ENCODE measurements around the gene ADPRH. TPM values are rescaled to one million over a fixed set of nuclear protein-coding genes. Genes with fewer than 3 reads are reported as not detected.

The ADPRH gene
- polyA plus RNA-seq, 1 donor: 3.4 TPM

GRCh38 chr3:119626196-119626595, 46.9 kb downstream of the ADPRH start:
- no peaks in the 10 kb centered on the region for H3K9me3 ChIP-seq (ENCODE audit: control insufficient read depth, low read depth, low read length)
- no peaks in the 10 kb centered on the region for H3K4me1 ChIP-seq (ENCODE audit: control insufficient read depth, insufficient read depth, low read length)
- WGBS (ENCODE audit: insufficient coverage, low lambda C conversion rate): no CpG with 5 or more reads among the region's 1 CpG
- no peaks in the 10 kb centered on the region for H3K27me3 ChIP-seq (ENCODE audit: control insufficient read depth, insufficient read depth, low read length)
- no peak overlapping the region for H3K4me3 ChIP-seq (ENCODE audit: low read length)
- no peaks in the 10 kb centered on the region for H3K36me3 ChIP-seq (ENCODE audit: control insufficient read depth, insufficient read depth, low read length)
- H3K27ac ChIP-seq (ENCODE audit: low read length): no peak overlapping the region
- DNase-seq: no peak

GRCh38 chr3:119627461-119627860, 48.2 kb downstream of the ADPRH start:
- H3K9me3 ChIP-seq (ENCODE audit: control insufficient read depth, low read depth, low read length): no peaks in the 10 kb centered on the region
- no peaks in the 10 kb centered on the region for H3K27me3 ChIP-seq (ENCODE audit: control insufficient read depth, insufficient read depth, low read length)
- no peaks in the 10 kb centered on the region for H3K4me1 ChIP-seq (ENCODE audit: control insufficient read depth, insufficient read depth, low read length)
- DNase-seq: no peak
- H3K36me3 ChIP-seq (ENCODE audit: control insufficient read depth, insufficient read depth, low read length): no peaks in the 10 kb centered on the region
- no CpG with 5 or more reads among the region's 8 CpGs for WGBS (ENCODE audit: insufficient coverage, low lambda C conversion rate)
- no peak overlapping the region for H3K4me3 ChIP-seq (ENCODE audit: low read length)
- H3K27ac ChIP-seq (ENCODE audit: low read length): no peak overlapping the region

- no peak overlapping the region for H3K27ac ChIP-seq (ENCODE audit: low read length)
- no peak for DNase-seq
- H3K9me3 ChIP-seq (ENCODE audit: control insufficient read depth, low read depth, low read length): no peaks in the 10 kb centered on the region
- H3K27me3 ChIP-seq (ENCODE audit: control insufficient read depth, insufficient read depth, low read length): no peaks in the 10 kb centered on the region
- H3K4me1 ChIP-seq (ENCODE audit: control insufficient read depth, insufficient read depth, low read length): no peaks in the 10 kb centered on the region
- no peaks in the 10 kb centered on the region for H3K36me3 ChIP-seq (ENCODE audit: control insufficient read depth, insufficient read depth, low read length)
- H3K4me3 ChIP-seq (ENCODE audit: low read length): no peak overlapping the region
- 100% methylated on average over 1 of the region's 4 CpGs for WGBS (ENCODE audit: insufficient coverage, low lambda C conversion rate)
Observed at GRCh38 chr3:119628390-119628789, 49.1 kb downstream of the ADPRH start.

GRCh38 chr3:119628816-119629445, 49.6 kb downstream of the ADPRH start:
- Histone ChIP-seq H3K9me3 (ENCODE audit: control insufficient read depth, low read depth, low read length) (no peaks in the 10 kb centered on the region), H3K27ac (ENCODE audit: low read length) (no peak overlapping the region), H3K27me3 (ENCODE audit: control insufficient read depth, insufficient read depth, low read length) (no peaks in the 10 kb centered on the region), H3K4me1 (ENCODE audit: control insufficient read depth, insufficient read depth, low read length) (no peaks in the 10 kb centered on the region), H3K4me3 (ENCODE audit: low read length) (no peak overlapping the region), H3K36me3 (ENCODE audit: control insufficient read depth, insufficient read depth, low read length) (no peaks in the 10 kb centered on the region)
- WGBS (ENCODE audit: insufficient coverage, low lambda C conversion rate): no CpG with 5 or more reads among the region's 1 CpG
- DNase-seq: no peak

- H3K27ac ChIP-seq (ENCODE audit: low read length): no peak overlapping the region
- no peaks in the 10 kb centered on the region for H3K4me1 ChIP-seq (ENCODE audit: control insufficient read depth, insufficient read depth, low read length)
- WGBS (ENCODE audit: insufficient coverage, low lambda C conversion rate): no CpG with 5 or more reads among the region's 8 CpGs
- no peaks in the 10 kb centered on the region for H3K36me3 ChIP-seq (ENCODE audit: control insufficient read depth, insufficient read depth, low read length)
- DNase-seq: peak; percentile 56 to 63
- H3K4me3 ChIP-seq (ENCODE audit: low read length): no peak overlapping the region
- no peaks in the 10 kb centered on the region for H3K27me3 ChIP-seq (ENCODE audit: control insufficient read depth, insufficient read depth, low read length)
- no peaks in the 10 kb centered on the region for H3K9me3 ChIP-seq (ENCODE audit: control insufficient read depth, low read depth, low read length)
Observed at GRCh38 chr3:119630128-119630879, 51.0 kb downstream of the ADPRH start.

- no CpG with 5 or more reads among the region's 7 CpGs for WGBS (ENCODE audit: insufficient coverage, low lambda C conversion rate)
- H3K4me3 ChIP-seq (ENCODE audit: low read length): no peak overlapping the region
- H3K36me3 ChIP-seq (ENCODE audit: control insufficient read depth, insufficient read depth, low read length): no peaks in the 10 kb centered on the region
- no peak overlapping the region for H3K27ac ChIP-seq (ENCODE audit: low read length)
- H3K27me3 ChIP-seq (ENCODE audit: control insufficient read depth, insufficient read depth, low read length): no peaks in the 10 kb centered on the region
- H3K4me1 ChIP-seq (ENCODE audit: control insufficient read depth, insufficient read depth, low read length): no peaks in the 10 kb centered on the region
- no peak for DNase-seq
- H3K9me3 ChIP-seq (ENCODE audit: control insufficient read depth, low read depth, low read length): no peaks in the 10 kb centered on the region
Observed at GRCh38 chr3:119630880-119631329, 51.6 kb downstream of the ADPRH start.

- Histone ChIP-seq H3K4me1 (ENCODE audit: control insufficient read depth, insufficient read depth, low read length) (no peaks in the 10 kb centered on the region), H3K27me3 (ENCODE audit: control insufficient read depth, insufficient read depth, low read length) (no peaks in the 10 kb centered on the region), H3K9me3 (ENCODE audit: control insufficient read depth, low read depth, low read length) (no peaks in the 10 kb centered on the region), H3K27ac (ENCODE audit: low read length) (no peak overlapping the region), H3K36me3 (ENCODE audit: control insufficient read depth, insufficient read depth, low read length) (no peaks in the 10 kb centered on the region), H3K4me3 (ENCODE audit: low read length) (no peak overlapping the region)
- DNase-seq: no peak
- WGBS (ENCODE audit: insufficient coverage, low lambda C conversion rate): 67% methylated on average over 1 of the region's 3 CpGs
Observed at GRCh38 chr3:119631516-119631915, 52.2 kb downstream of the ADPRH start.

- no peaks in the 10 kb centered on the region for H3K9me3 ChIP-seq (ENCODE audit: control insufficient read depth, low read depth, low read length)
- no peak for DNase-seq
- 70% methylated on average over 2 of the region's 4 CpGs for WGBS (ENCODE audit: insufficient coverage, low lambda C conversion rate)
- no peaks in the 10 kb centered on the region for H3K4me1 ChIP-seq (ENCODE audit: control insufficient read depth, insufficient read depth, low read length)
- no peaks in the 10 kb centered on the region for H3K27me3 ChIP-seq (ENCODE audit: control insufficient read depth, insufficient read depth, low read length)
- H3K4me3 ChIP-seq (ENCODE audit: low read length): no peak overlapping the region
- H3K36me3 ChIP-seq (ENCODE audit: control insufficient read depth, insufficient read depth, low read length): no peaks in the 10 kb centered on the region
- H3K27ac ChIP-seq (ENCODE audit: low read length): no peak overlapping the region
Observed at GRCh38 chr3:119632216-119632615, 52.9 kb downstream of the ADPRH start.

GRCh38 chr3:119632829-119633228, 53.5 kb downstream of the ADPRH start:
- Histone ChIP-seq H3K4me3 (ENCODE audit: low read length) (no peak overlapping the region), H3K27me3 (ENCODE audit: control insufficient read depth, insufficient read depth, low read length) (no peaks in the 10 kb centered on the region), H3K36me3 (ENCODE audit: control insufficient read depth, insufficient read depth, low read length) (no peaks in the 10 kb centered on the region), H3K27ac (ENCODE audit: low read length) (no peak overlapping the region), H3K4me1 (ENCODE audit: control insufficient read depth, insufficient read depth, low read length) (no peaks in the 10 kb centered on the region), H3K9me3 (ENCODE audit: control insufficient read depth, low read depth, low read length) (no peaks in the 10 kb centered on the region)
- no CpG with 5 or more reads among the region's 4 CpGs for WGBS (ENCODE audit: insufficient coverage, low lambda C conversion rate)
- no peak for DNase-seq

GRCh38 chr3:119635719-119636118, 56.4 kb downstream of the ADPRH start:
- Histone ChIP-seq H3K4me3 (ENCODE audit: low read length) (no peak overlapping the region), H3K9me3 (ENCODE audit: control insufficient read depth, low read depth, low read length) (no peaks in the 10 kb centered on the region), H3K4me1 (ENCODE audit: control insufficient read depth, insufficient read depth, low read length) (peaks cover 3% of the 10 kb centered on the region), H3K27me3 (ENCODE audit: control insufficient read depth, insufficient read depth, low read length) (no peaks in the 10 kb centered on the region), H3K27ac (ENCODE audit: low read length) (no peak overlapping the region), H3K36me3 (ENCODE audit: control insufficient read depth, insufficient read depth, low read length) (no peaks in the 10 kb centered on the region)
- no CpG with 5 or more reads among the region's 10 CpGs for WGBS (ENCODE audit: insufficient coverage, low lambda C conversion rate)
- DNase-seq: no peak

- no CpG with 5 or more reads among the region's 1 CpG for WGBS (ENCODE audit: insufficient coverage, low lambda C conversion rate)
Observed at GRCh38 chr3:119636249-119636648, 57.0 kb downstream of the ADPRH start.

More at GRCh38 chr3:119636249-119636648, 57.0 kb downstream of the ADPRH start:
- Histone ChIP-seq H3K4me1 (ENCODE audit: control insufficient read depth, insufficient read depth, low read length) (peaks cover 3% of the 10 kb centered on the region), H3K36me3 (ENCODE audit: control insufficient read depth, insufficient read depth, low read length) (no peaks in the 10 kb centered on the region), H3K27me3 (ENCODE audit: control insufficient read depth, insufficient read depth, low read length) (no peaks in the 10 kb centered on the region), H3K4me3 (ENCODE audit: low read length) (no peak overlapping the region), H3K27ac (ENCODE audit: low read length) (no peak overlapping the region), H3K9me3 (ENCODE audit: control insufficient read depth, low read depth, low read length) (no peaks in the 10 kb centered on the region)
- no peak for DNase-seq

All from large intestine (tissue), 3 donors.